ENCODE measurements around the gene RNF121.

The RNF121 gene

GRCh38 chr11:71979602-71980001, 50.8 kb downstream of the RNF121 start:
- Histone ChIP-seq H3K4me1 (no peaks in the 10 kb centered on the region), H3K4me2 (no peak overlapping the region), H3K9me3 (no peaks in the 10 kb centered on the region), H3K27ac (no peak overlapping the region), H3K4me3 (no peak overlapping the region), H3K36me3 (peaks cover 42% of the 10 kb centered on the region), H4K20me1 (no peaks in the 10 kb centered on the region), H3K9ac (0 out of 2 replicates have a peak overlapping the region, but pooled peaks have one; percentile 9), H3K27me3 (no peaks in the 10 kb centered on the region)
- no peak for TF ChIP-seq Cebpa-rat (IDR thresholded peaks at IDR 0.05)

DNA sequence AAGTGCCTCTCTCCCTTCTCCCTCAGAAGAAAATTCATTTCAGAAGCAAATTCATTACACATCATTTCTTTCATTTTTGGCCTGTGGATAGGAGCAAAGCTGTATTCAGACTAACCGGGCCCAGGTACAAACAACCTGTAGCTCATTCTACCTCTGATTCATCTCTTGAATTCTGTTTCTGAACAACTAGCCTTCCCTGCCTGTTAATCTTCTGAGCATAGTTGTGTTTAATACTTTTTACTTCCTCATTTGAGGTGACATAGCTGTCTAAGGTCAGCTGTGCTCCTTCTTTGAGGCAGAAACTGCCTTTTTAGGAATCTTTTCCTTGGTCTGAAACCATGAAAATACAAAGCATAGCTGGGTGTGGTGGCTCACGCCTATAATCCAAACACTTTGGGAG, 57.3 kb downstream of the RNF121 start:
- Histone ChIP-seq H3K9ac (no peak overlapping the region), H3K27me3 (no peaks in the 10 kb centered on the region), H3K4me3 (no peak overlapping the region), H4K20me1 (no peaks in the 10 kb centered on the region), H3K9me3 (no peaks in the 10 kb centered on the region), H3K4me1 (no peaks in the 10 kb centered on the region), H3K36me3 (peaks cover 61% of the 10 kb centered on the region), H3K4me2 (no peak overlapping the region), H3K27ac (no peak overlapping the region)
- no peak for TF ChIP-seq Cebpa-rat (IDR thresholded peaks at IDR 0.05)

GRCh38 chr11:71987521-71987920, 58.7 kb downstream of the RNF121 start:
- no peak for TF ChIP-seq Cebpa-rat (IDR thresholded peaks at IDR 0.05)
- Histone ChIP-seq H3K4me3 (no peak overlapping the region), H3K4me2 (no peak overlapping the region), H4K20me1 (no peaks in the 10 kb centered on the region), H3K36me3 (peaks cover 57% of the 10 kb centered on the region), H3K9ac (no peak overlapping the region), H3K27ac (no peak overlapping the region), H3K4me1 (0 out of 2 replicates have a peak, but pooled peaks cover 4% of the 10 kb centered on the region), H3K9me3 (no peaks in the 10 kb centered on the region), H3K27me3 (no peaks in the 10 kb centered on the region)

DNA sequence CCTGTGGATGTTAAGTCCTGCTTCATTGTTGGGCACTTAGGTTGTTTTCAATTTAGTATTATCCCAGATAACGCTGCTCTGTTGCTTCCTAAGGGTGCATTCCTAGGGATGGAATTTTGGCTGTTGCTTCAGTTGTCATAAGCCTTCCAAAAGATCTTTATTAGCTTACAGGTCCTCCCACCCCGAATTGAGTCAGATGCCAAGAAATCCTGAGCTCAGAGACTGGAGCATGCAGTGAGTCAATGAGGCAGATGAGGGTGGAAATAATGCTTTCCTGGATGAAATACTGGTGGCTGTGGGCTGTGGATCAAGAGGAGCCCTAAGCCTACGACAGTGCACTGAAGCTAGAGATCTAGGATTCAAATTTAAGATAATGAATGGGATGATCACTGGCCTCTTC, 59.2 kb downstream of the RNF121 start:
- Histone ChIP-seq H3K9ac (no peak overlapping the region), H3K27me3 (no peaks in the 10 kb centered on the region), H3K4me3 (no peak overlapping the region), H3K9me3 (no peaks in the 10 kb centered on the region), H4K20me1 (no peaks in the 10 kb centered on the region), H3K4me2 (no peak overlapping the region), H3K36me3 (peaks cover 53% of the 10 kb centered on the region), H3K4me1 (0 out of 2 replicates have a peak, but pooled peaks cover 4% of the 10 kb centered on the region), H3K27ac (no peak overlapping the region)
- TF ChIP-seq Cebpa-rat (IDR thresholded peaks at IDR 0.05) = no peak

GRCh38 chr11:71990701-71991100, 61.9 kb downstream of the RNF121 start:
- Histone ChIP-seq H4K20me1 (no peaks in the 10 kb centered on the region), H3K9ac (no peak overlapping the region), H3K9me3 (peaks cover 4% of the 10 kb centered on the region; the same call in 1 of the 2 replicates), H3K4me1 (0 out of 2 replicates have a peak, but pooled peaks cover 4% of the 10 kb centered on the region), H3K36me3 (peaks cover 42% of the 10 kb centered on the region), H3K4me2 (no peak overlapping the region), H3K27ac (no peak overlapping the region), H3K4me3 (no peak overlapping the region), H3K27me3 (no peaks in the 10 kb centered on the region)
- TF ChIP-seq Cebpa-rat (IDR thresholded peaks at IDR 0.05) = no peak

GRCh38 chr11:71991494-71991893, 62.6 kb downstream of the RNF121 start:
- no peaks in the 10 kb centered on the region for H3K27me3 ChIP-seq

DNA sequence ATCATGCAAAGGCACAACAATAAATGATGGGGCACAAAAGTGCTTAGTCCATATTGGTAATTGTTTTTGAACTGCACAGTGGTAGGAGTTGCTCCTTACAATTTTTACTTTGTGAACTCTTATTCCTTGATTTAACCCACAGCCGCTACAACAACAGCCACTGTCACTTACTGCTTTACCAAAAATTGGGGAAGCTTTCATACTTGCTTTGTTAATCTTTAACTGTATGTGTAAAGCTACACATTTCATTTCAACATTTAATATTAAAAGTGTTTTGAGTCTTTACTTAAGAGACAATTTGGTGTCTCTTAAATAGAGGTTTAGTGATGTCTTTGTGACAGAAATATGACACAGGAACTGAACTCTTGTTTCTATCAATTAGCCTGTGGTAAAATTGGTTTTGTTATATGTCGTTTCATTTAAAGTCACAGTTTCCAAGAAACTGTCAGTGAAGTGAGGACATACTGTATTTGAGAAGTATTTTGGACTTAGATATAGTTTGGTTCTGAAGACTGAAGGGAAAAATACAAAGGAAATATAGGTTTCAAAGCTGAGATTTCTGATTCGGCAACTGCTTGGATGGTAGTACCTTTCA, 63.4 kb downstream of the RNF121 start:
- Histone ChIP-seq H3K27ac (no peak overlapping the region), H3K4me3 (no peak overlapping the region), H3K9me3 (peaks cover 4% of the 10 kb centered on the region; the same call in 1 of the 2 replicates), H3K4me1 (0 out of 2 replicates have a peak, but pooled peaks cover 4% of the 10 kb centered on the region), H4K20me1 (no peaks in the 10 kb centered on the region), H3K27me3 (no peaks in the 10 kb centered on the region), H3K9ac (no peak overlapping the region), H3K4me2 (no peak overlapping the region), H3K36me3 (peaks cover 49% of the 10 kb centered on the region)
- no peak for TF ChIP-seq Cebpa-rat (IDR thresholded peaks at IDR 0.05)

More at GRCh38 chr11:71991494-71991893, 62.6 kb downstream of the RNF121 start:
- Histone ChIP-seq H3K36me3 (peaks cover 44% of the 10 kb centered on the region), H3K4me2 (no peak overlapping the region), H3K27ac (no peak overlapping the region), H3K4me3 (no peak overlapping the region), H3K9me3 (peaks cover 4% of the 10 kb centered on the region; the same call in 1 of the 2 replicates), H3K9ac (no peak overlapping the region), H4K20me1 (no peaks in the 10 kb centered on the region), H3K4me1 (0 out of 2 replicates have a peak, but pooled peaks cover 4% of the 10 kb centered on the region)
- no peak for TF ChIP-seq Cebpa-rat (IDR thresholded peaks at IDR 0.05)

- H3K4me2 ChIP-seq = no peak overlapping the region
- peaks cover 38% of the 10 kb centered on the region for H3K36me3 ChIP-seq
- H3K4me3 ChIP-seq = no peak overlapping the region
- no peak overlapping the region for H3K27ac ChIP-seq
- no peaks in the 10 kb centered on the region for H4K20me1 ChIP-seq
- H3K9ac ChIP-seq = no peak overlapping the region
- no peak for TF ChIP-seq Cebpa-rat (IDR thresholded peaks at IDR 0.05)
- peaks cover 4% of the 10 kb centered on the region; the same call in 1 of the 2 replicates for H3K9me3 ChIP-seq
- no peaks in the 10 kb centered on the region for H3K27me3 ChIP-seq
- peaks cover 23% of the 10 kb centered on the region for H3K4me1 ChIP-seq
Observed at GRCh38 chr11:71994786-71995185, 65.9 kb downstream of the RNF121 start.

DNA sequence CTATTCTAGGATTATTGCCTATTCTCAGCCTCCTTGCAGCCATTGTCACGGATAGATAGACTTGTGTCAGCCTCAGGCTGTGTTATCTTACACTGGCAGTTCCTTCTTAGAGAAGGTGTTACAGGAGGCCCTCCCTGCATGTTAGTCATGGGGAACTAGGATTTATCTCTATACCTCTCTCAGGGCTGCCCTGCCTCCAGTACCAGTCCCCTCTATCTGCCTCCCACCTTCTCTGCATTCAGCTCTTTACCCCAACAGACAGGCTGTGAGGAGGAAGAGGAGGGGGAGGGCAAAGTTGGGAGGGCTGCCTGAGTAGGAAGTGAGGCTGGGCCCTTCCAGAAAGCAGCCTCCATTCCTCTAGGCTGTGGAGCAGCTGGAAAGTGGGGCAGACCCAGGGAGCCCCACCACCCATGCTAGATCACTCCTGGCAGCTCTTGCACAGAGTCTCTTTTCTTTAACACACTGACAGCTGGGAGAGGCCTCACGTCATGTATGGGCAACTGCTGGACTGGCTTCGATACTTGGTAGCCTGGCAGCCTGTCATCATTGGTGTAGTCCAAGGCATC, 67.0 kb downstream of the RNF121 start:
- TF ChIP-seq Cebpa-rat (IDR thresholded peaks at IDR 0.05) = no peak
- peaks cover 4% of the 10 kb centered on the region; the same call in 1 of the 2 replicates for H3K9me3 ChIP-seq
- no peak overlapping the region for H3K4me3 ChIP-seq
- no peak overlapping the region for H3K9ac ChIP-seq
- no peaks in the 10 kb centered on the region for H4K20me1 ChIP-seq
- peaks cover 33% of the 10 kb centered on the region for H3K36me3 ChIP-seq
- H3K27me3 ChIP-seq = no peaks in the 10 kb centered on the region
- H3K4me1 ChIP-seq = peaks cover 25% of the 10 kb centered on the region
- H3K27ac ChIP-seq = no peak overlapping the region
- no peak overlapping the region for H3K4me2 ChIP-seq

GRCh38 chr11:71996517-71996916, 67.7 kb downstream of the RNF121 start:
- H3K27ac ChIP-seq = no peak overlapping the region
- H4K20me1 ChIP-seq = peaks cover 7% of the 10 kb centered on the region
- H3K4me2 ChIP-seq = no peak overlapping the region

More at GRCh38 chr11:71996517-71996916, 67.7 kb downstream of the RNF121 start:
- Histone ChIP-seq H3K9me3 (peaks cover 4% of the 10 kb centered on the region; the same call in 1 of the 2 replicates), H3K27me3 (no peaks in the 10 kb centered on the region), H3K4me3 (no peak overlapping the region), H3K9ac (no peak overlapping the region), H3K36me3 (peaks cover 37% of the 10 kb centered on the region), H3K4me1 (peaks cover 23% of the 10 kb centered on the region)
- TF ChIP-seq Cebpa-rat (IDR thresholded peaks at IDR 0.05) = no peak
